Smooth muscle cell (in vitro differentiated cells): ENCODE measurements around the gene UBASH3A. TPM values are rescaled to one million over a fixed set of nuclear protein-coding genes. Genes with fewer than 3 reads are reported as not detected.

Source experiments
- DNase-seq: peaks from one replicate; lab custom pipeline; 2025; ENCODE audit not compliant: unreplicated experiment; lab: John Stamatoyannopoulos, UW
- H2AFZ ChIP-seq: fragments of 200-600 bp; sonication (generic); 2 replicates; pipeline ENCODE4 v1.6.0; 2016; ENCODE audit warnings: antibody characterized with exemption, low read depth, mild to moderate bottlenecking
- H3F3A ChIP-seq: fragments of 200-600 bp; sonication (generic); 2 replicates; pipeline ENCODE4 v1.6.0; 2017; ENCODE audit warnings: antibody characterized with exemption, low read depth
- H3K27ac ChIP-seq: fragments of 200-600 bp; sonication (generic); 2 replicates; pipeline ENCODE4 v1.5.1; 2016; ENCODE audit warnings: low read depth, mild to moderate bottlenecking
- H3K27me3 ChIP-seq: fragments of 200-600 bp; sonication (generic); 2 replicates; pipeline ENCODE4 v1.6.1; 2016; ENCODE audit warnings: low read depth, mild to moderate bottlenecking
- H3K36me3 ChIP-seq: fragments of 200-600 bp; sonication (generic); 2 replicates; pipeline ENCODE4 v1.5.1; 2016; ENCODE audit warnings: low read depth
- H3K4me1 ChIP-seq: fragments of 200-600 bp; sonication (generic); 2 replicates; pipeline ENCODE4 v1.5.1; 2016; ENCODE audit warnings: low read depth
- H3K4me2 ChIP-seq: fragments of 200-600 bp; sonication (generic); 2 replicates; pipeline ENCODE4 v1.6.0; 2016; ENCODE audit warnings: mild to moderate bottlenecking
- H3K4me3 ChIP-seq: fragments of 200-600 bp; sonication (generic); 2 replicates; pipeline ENCODE4 v1.5.1; 2016; ENCODE audit warnings: mild to moderate bottlenecking
- H3K79me2 ChIP-seq: fragments of 200-600 bp; sonication (generic); 2 replicates; pipeline ENCODE4 v1.6.0; 2016; ENCODE audit warnings: low read depth, mild to moderate bottlenecking
- H3K9ac ChIP-seq: fragments of 200-600 bp; sonication (generic); 2 replicates; pipeline ENCODE4 v1.6.0; 2016; ENCODE audit warnings: low read depth
- H3K9me3 ChIP-seq: fragments of 200-600 bp; sonication (generic); replicated peaks from 2 replicates; pipeline ENCODE4 v1.5.1; 2016; ENCODE audit warnings: low read depth
- H4K20me1 ChIP-seq: fragments of 200-600 bp; sonication (generic); 2 replicates; pipeline ENCODE4 v1.6.0; 2016; ENCODE audit warnings: low read depth
- WGBS: methylation state at CpG from one replicate; pipeline ENCODE4 v1.1.7; 2016; ENCODE audit warnings: low lambda C conversion rate; 5-methylcytosine and 5-hydroxymethylcytosine counted together
- polyA plus RNA-seq: library from polyadenylated mRNA; unstranded; fragments of >200 nt; fragmentation: Nextera tagmentation; extraction: Ambion mirVana; gene quantifications from 2 replicates; pipeline ENCODE4 v1.2.1, GENCODE V29; 2016
- total RNA-seq: library from RNA; depleted of rRNA; stranded (reverse); fragments of >200 nt; gene quantifications from 2 replicates; pipeline ENCODE4 v1.2.3, GENCODE V29; 2014
- TF ChIP-seq, protein P1 (sequence below): fragments of 200-600 bp; sonication (generic); IDR thresholded peaks from 2 replicates; pipeline ENCODE4 v1.5.1; 2017; ENCODE audit warnings: borderline replicate concordance, mild to moderate bottlenecking, antibody characterized with exemption; ENCODE audit not compliant: insufficient read depth, poor library complexity, severe bottlenecking

The UBASH3A gene
- total and polyA plus RNA-seq, 2 experiments from 2014 or later, result not detected

DNA sequence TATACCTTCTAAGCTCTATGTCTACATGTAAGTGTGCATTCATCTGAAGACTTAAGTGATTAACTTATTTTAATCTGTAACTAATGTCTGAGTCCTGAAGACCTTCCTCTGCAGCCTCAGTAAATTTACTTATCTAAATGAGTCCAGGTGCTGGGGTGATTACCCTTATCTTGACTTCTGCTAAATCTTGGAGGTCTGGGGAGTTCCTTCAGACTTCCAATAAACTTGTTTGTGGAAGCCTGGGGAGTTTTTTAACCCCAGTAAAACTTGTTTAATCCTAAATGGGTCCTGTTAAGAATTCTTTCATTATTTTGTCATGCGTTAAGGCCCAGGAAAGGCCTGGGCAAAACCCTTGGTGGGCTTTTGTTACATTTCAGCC is 55.4 kb downstream of the UBASH3A start:
- no peak for DNase-seq
- H3K79me2 ChIP-seq, result no peaks in the 10 kb centered on the region
- H3K27ac ChIP-seq, result peak overlapping the region; percentile 55
- H3K4me1 ChIP-seq, result peaks cover 8% of the 10 kb centered on the region
- H3K4me2 ChIP-seq, result peak overlapping the region; percentile 29
- no peaks in the 10 kb centered on the region for H3K9me3 ChIP-seq
- H2AFZ ChIP-seq, result no peak overlapping the region
- no peak overlapping the region for H3K9ac ChIP-seq
- WGBS, result 37% methylated on average over 1 of the region's 1 CpG
- no peaks in the 10 kb centered on the region for H4K20me1 ChIP-seq
- TF ChIP-seq, protein P1, sequence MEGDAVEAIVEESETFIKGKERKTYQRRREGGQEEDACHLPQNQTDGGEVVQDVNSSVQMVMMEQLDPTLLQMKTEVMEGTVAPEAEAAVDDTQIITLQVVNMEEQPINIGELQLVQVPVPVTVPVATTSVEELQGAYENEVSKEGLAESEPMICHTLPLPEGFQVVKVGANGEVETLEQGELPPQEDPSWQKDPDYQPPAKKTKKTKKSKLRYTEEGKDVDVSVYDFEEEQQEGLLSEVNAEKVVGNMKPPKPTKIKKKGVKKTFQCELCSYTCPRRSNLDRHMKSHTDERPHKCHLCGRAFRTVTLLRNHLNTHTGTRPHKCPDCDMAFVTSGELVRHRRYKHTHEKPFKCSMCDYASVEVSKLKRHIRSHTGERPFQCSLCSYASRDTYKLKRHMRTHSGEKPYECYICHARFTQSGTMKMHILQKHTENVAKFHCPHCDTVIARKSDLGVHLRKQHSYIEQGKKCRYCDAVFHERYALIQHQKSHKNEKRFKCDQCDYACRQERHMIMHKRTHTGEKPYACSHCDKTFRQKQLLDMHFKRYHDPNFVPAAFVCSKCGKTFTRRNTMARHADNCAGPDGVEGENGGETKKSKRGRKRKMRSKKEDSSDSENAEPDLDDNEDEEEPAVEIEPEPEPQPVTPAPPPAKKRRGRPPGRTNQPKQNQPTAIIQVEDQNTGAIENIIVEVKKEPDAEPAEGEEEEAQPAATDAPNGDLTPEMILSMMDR, result no peak
- H3K36me3 ChIP-seq, result no peaks in the 10 kb centered on the region
- peaks cover 15% of the 10 kb centered on the region for H3F3A ChIP-seq
- H3K27me3 ChIP-seq, result no peaks in the 10 kb centered on the region
- no peak overlapping the region for H3K4me3 ChIP-seq

- H4K20me1 ChIP-seq, result no peaks in the 10 kb centered on the region
- peaks cover 15% of the 10 kb centered on the region for H3F3A ChIP-seq
- H3K27ac ChIP-seq, result peak overlapping the region; percentile 55
- WGBS, result 84% methylated on average over 11 of the region's 11 CpGs
- no peak for DNase-seq
- H3K36me3 ChIP-seq, result no peaks in the 10 kb centered on the region
- H3K79me2 ChIP-seq, result no peaks in the 10 kb centered on the region
- no peak overlapping the region for H2AFZ ChIP-seq
- H3K9ac ChIP-seq, result no peak overlapping the region
- no peaks in the 10 kb centered on the region for H3K9me3 ChIP-seq
- TF ChIP-seq, protein P1, result no peak
- peaks cover 8% of the 10 kb centered on the region for H3K4me1 ChIP-seq
- no peak overlapping the region for H3K4me3 ChIP-seq
- H3K4me2 ChIP-seq, result no peak overlapping the region
- H3K27me3 ChIP-seq, result no peaks in the 10 kb centered on the region
Measured at GRCh38 chr21:42459546-42460215, 56.0 kb downstream of the UBASH3A start.

DNA sequence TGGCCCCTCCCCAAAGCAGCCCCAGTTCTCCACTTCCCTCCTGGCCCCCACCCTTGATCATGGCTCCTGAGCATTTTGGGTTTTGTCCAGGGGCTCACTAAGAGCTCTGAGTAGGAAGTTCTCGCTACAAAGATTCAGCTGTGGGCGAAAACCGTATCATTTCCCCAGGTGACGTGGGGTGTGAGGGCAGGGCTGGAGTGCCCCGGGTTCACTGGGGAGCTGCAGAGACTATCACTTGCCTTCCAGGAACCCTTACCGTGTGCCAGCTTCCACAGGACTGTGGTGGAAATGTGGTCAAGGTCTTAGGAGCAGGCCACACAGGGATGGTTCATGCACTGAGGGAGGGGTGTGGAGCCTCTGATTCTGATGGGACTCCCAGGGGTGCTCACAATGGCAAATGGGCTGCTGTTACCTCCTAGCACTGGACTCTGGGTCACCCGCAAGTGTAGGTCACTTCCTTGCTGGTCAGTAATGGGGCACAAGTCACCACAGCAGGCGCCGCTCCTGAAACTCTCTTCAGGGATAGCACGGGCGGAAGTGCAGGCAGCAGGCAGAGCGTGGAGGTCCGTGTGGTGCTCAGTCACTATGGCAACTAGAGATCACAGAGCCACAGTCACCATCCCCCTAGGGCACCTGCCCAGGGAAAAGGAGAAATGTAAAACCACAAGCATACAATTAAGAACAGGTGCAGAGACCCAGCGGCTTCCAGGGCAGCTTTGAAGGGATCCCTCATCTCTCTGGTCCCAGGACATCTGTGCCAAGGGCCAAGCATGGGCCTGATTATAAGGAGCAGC is 56.9 kb downstream of the UBASH3A start:
- Histone ChIP-seq H3K36me3 (no peaks in the 10 kb centered on the region), H3K9ac (no peak overlapping the region), H3K27me3 (no peaks in the 10 kb centered on the region), H3K4me3 (no peak overlapping the region), H3K27ac (no peak overlapping the region), H3K4me2 (no peak overlapping the region), H2AFZ (no peak overlapping the region), H3K79me2 (no peaks in the 10 kb centered on the region), H3K9me3 (no peaks in the 10 kb centered on the region), H3K4me1 (peaks cover 8% of the 10 kb centered on the region), H4K20me1 (no peaks in the 10 kb centered on the region), H3F3A (peaks cover 13% of the 10 kb centered on the region)
- TF ChIP-seq, protein P1, result no peak
- WGBS, result 87% methylated on average over 14 of the region's 14 CpGs
- no peak for DNase-seq
